Activated CD8-positive, alpha-beta T cell treated with anti-CD3 and anti-CD28 coated beads for 36 hours (primary cell): Measurements from ENCODE around the gene FILIP1. TPM values are rescaled to one million over a fixed set of nuclear protein-coding genes. Genes with fewer than 3 reads are reported as not detected.
"Not testable (repeated sequence)": the region's sequence is repeated elsewhere in the genome, so short reads cannot be mapped to it uniquely, and the experiment has no call there.

Experiments
- ATAC-seq: fragments of 200-7000 bp; cut with Tn5 transposase; one replicate; pipeline ENCODE4 v1.10.0; 2021; ENCODE audit warnings: mild to moderate bottlenecking, moderate library complexity
- CTCF ChIA-PET: fragments of 350-600 bp; sonication (Branson Sonifier 250); formaldehyde crosslinking; loops from one replicate; lab custom pipeline; 2021; ENCODE audit warnings: antibody characterized with exemption; lab: Charles Lee
- POLR2A ChIA-PET: fragments of 350-600 bp; sonication (Branson Sonifier 250); formaldehyde crosslinking; loops from one replicate; lab custom pipeline; 2021; ENCODE audit warnings: antibody characterized with exemption; lab: Charles Lee
- DNase-seq: peaks from one replicate; pipeline ENCODE4 v3.0.0-alpha.2; 2020
- H3K27ac Mint-ChIP-seq: one replicate; pipeline ENCODE4 v1.8.0; 2021; ENCODE audit warnings: mild to moderate bottlenecking, mixed read lengths
- H3K27me3 Mint-ChIP-seq: one replicate; pipeline ENCODE4 v1.8.0; 2021; ENCODE audit warnings: mixed read lengths
- H3K36me3 Mint-ChIP-seq: one replicate; pipeline ENCODE4 v1.8.0; 2021; ENCODE audit warnings: low read depth, mixed read lengths
- H3K4me1 Mint-ChIP-seq: one replicate; pipeline ENCODE4 v1.8.0; 2021; ENCODE audit warnings: low read depth, mixed read lengths
- H3K4me3 Mint-ChIP-seq: one replicate; pipeline ENCODE4 v1.8.0; 2021; ENCODE audit warnings: mild to moderate bottlenecking, moderate library complexity, mixed read lengths
- H3K9me3 Mint-ChIP-seq: one replicate; pipeline ENCODE4 v1.8.0; 2021; ENCODE audit warnings: mixed read lengths
- CTCF ChIP-seq: fragments of 200-600 bp; IDR thresholded peaks from one replicate; pipeline ENCODE4 v1.8.0; 2022; ENCODE audit warnings: antibody characterized with exemption, mild to moderate bottlenecking
- intact Hi-C: fragments of 100-400 bp; cut with micrococcal nuclease; formaldehyde crosslinking; loops from one replicate; pipeline ENCODE4 v1.10.0; 2022
- total RNA-seq, 2 experiments: library from RNA; stranded (reverse); gene quantifications; one replicate each; pipeline ENCODE4 v1.2.3, GENCODE V29; 2021

Gene FILIP1
- total RNA-seq, 2 experiments from 2014 or later: 0.07 TPM; not detected in 1

DNA sequence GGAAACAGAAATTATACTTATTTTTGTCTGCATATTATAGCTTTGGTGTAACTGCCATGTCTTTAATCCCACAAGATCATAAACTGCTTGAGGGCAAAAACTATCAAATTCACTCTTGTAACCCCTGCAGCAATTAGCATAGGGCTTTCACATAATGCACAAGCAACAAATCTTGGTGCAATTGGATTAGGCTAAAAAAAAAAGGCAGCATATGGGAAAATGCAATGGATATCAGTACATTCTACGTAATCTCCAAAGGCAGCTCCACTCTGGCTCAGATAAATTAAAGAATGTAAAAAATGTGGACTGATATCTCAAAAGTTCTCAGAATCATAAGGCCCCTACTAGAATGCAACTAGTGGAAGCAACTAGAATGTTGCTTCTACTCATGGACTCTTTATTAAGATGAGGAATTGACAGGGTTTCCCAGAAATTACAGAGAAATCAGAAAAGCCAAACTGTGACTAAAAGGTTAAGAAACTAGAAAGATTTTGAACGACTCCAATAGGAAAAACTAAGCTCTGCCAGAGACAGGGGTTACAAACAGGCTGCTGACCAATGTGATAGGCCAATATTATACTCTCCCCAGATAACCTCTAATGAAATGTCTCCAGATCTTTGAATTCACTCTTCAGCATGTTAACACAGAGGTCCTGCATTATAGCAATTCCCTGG, 55.0 kb downstream of the FILIP1 start:
- Mint-ChIP-seq H3K27ac (no peak overlapping the region), H3K4me3 (no peak overlapping the region), H3K27me3 (peaks cover 15% of the 10 kb centered on the region), H3K36me3 (no peaks in the 10 kb centered on the region), H3K4me1 (no peaks in the 10 kb centered on the region), H3K9me3 (no peaks in the 10 kb centered on the region)
- ChIA-PET POLR2A (interaction anchor here (0.6 kb wide), 1 partner anchor 17 kb away, joined by 3 read pairs; no protein-coding TSS in a partner anchor), CTCF (no interaction called here)
- ATAC-seq: no peak
- intact Hi-C loops: no loop called here
- no peak for TF ChIP-seq CTCF
- DNase-seq: no peak

- no peaks in the 10 kb centered on the region for H3K9me3 Mint-ChIP-seq
- H3K36me3 Mint-ChIP-seq: no peaks in the 10 kb centered on the region
- H3K27me3 Mint-ChIP-seq: peaks cover 16% of the 10 kb centered on the region
- POLR2A ChIA-PET: interaction anchor here (0.6 kb wide), 1 partner anchor 17 kb away, joined by 3 read pairs; no protein-coding TSS in a partner anchor
- ATAC-seq: no peak
- DNase-seq: no peak
- no peak overlapping the region for H3K4me3 Mint-ChIP-seq
- CTCF ChIA-PET: interaction anchor here (1.1 kb wide), 1 partner anchor 141 kb away, joined by 3 read pairs; no protein-coding TSS in a partner anchor
- TF ChIP-seq CTCF: no peak
- no peaks in the 10 kb centered on the region for H3K4me1 Mint-ChIP-seq
- intact Hi-C loops: no loop called here
- H3K27ac Mint-ChIP-seq: no peak overlapping the region
Observed at GRCh38 chr6:75438013-75438431, 55.6 kb downstream of the FILIP1 start.

GRCh38 chr6:75437421-75437891, 56.1 kb downstream of the FILIP1 start:
- Mint-ChIP-seq H3K9me3 (peaks cover 3% of the 10 kb centered on the region), H3K4me1 (no peaks in the 10 kb centered on the region), H3K27me3 (peaks cover 16% of the 10 kb centered on the region), H3K36me3 (no peaks in the 10 kb centered on the region), H3K4me3 (no peak overlapping the region), H3K27ac (no peak overlapping the region)
- ATAC-seq (no peak), DNase-seq (no peak)
- TF ChIP-seq CTCF: no peak
- POLR2A ChIA-PET: no interaction called here
- intact Hi-C loops: no loop called here
- CTCF ChIA-PET: interaction anchor here (0.6 to 1.1 kb wide), 2 partner anchors 137 to 140 kb away, joined by 3 to 4 read pairs; no protein-coding TSS in a partner anchor

DNA sequence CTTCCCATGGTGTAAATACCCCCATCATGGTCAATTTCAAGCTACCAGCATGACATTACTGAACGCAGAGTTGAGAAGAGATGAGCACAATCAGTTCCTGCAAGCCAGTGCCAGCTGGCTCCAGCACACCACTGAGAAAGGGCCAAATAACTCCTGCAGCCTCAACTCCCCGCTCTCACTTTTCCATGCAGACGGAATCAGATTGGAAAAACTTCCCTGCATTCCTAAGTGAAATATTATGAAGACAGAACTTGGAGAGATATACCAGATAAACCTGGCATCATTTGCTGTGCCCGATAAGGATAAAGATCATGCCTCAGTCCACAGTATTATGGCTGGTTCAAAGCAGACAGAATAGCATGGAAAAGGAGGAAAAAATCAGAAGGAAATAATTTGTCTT, 56.7 kb downstream of the FILIP1 start:
- POLR2A ChIA-PET: no interaction called here
- ATAC-seq: no peak
- Mint-ChIP-seq H3K27me3 (peaks cover 18% of the 10 kb centered on the region), H3K4me3 (no peak overlapping the region), H3K27ac (no peak overlapping the region), H3K4me1 (no peaks in the 10 kb centered on the region), H3K9me3 (peaks cover 3% of the 10 kb centered on the region), H3K36me3 (no peaks in the 10 kb centered on the region)
- DNase-seq: no peak
- intact Hi-C loops: no loop called here
- CTCF ChIA-PET: interaction anchor here (1.1 kb wide), 1 partner anchor 140 kb away, joined by 3 read pairs; no protein-coding TSS in a partner anchor
- no peak for TF ChIP-seq CTCF

- ATAC-seq, H3K27ac Mint-ChIP-seq, intact Hi-C loops, H3K36me3 Mint-ChIP-seq, CTCF ChIA-PET, H3K9me3 Mint-ChIP-seq, H3K4me1 Mint-ChIP-seq, POLR2A ChIA-PET, DNase-seq, H3K4me3 Mint-ChIP-seq: not testable (repeated sequence)
- H3K27me3 Mint-ChIP-seq: peaks cover 19% of the 10 kb centered on the region
Observed at GRCh38 chr6:75432809-75433208, 60.8 kb downstream of the FILIP1 start.
